NCI-H2029 treated with DMSO at 0.1 percent for 48 hours (cell line): Measurements from ENCODE around the gene MIPOL1.
A peak's percentile ranks its signal among the peaks of the same experiment; 100 is the strongest.
"Not testable (repeated sequence)": the region's sequence is repeated elsewhere in the genome, so short reads cannot be mapped to it uniquely, and the experiment has no call there.

Experiments
- DNase-seq: peaks from one replicate; lab custom pipeline; 2025; lab: John Stamatoyannopoulos, UW

Gene MIPOL1

GRCh38 chr14:37232907-37233481 lies 35.3 kb downstream of the MIPOL1 start:
- DNase-seq: peak; percentile 65

DNA sequence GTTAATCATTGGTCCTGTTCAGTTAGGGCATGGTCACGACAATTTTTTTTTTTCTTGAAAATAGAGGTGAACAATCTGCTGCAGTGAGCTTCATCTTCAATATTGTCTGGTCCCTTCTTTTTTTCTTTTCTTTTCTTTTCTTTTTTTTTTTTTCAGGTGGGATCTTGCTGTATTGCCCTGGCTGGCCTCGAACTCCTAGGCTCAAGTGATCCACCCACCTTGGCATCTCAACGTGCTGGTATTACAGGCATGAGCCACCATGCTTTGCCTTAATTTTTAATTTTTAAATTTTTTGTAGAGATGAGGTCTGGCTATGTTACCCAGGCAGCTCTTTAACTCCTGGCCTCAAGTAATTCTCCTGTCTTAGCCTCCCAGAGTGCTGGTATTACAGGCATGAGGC lies 36.5 kb downstream of the MIPOL1 start:
- no peak for DNase-seq

DNA sequence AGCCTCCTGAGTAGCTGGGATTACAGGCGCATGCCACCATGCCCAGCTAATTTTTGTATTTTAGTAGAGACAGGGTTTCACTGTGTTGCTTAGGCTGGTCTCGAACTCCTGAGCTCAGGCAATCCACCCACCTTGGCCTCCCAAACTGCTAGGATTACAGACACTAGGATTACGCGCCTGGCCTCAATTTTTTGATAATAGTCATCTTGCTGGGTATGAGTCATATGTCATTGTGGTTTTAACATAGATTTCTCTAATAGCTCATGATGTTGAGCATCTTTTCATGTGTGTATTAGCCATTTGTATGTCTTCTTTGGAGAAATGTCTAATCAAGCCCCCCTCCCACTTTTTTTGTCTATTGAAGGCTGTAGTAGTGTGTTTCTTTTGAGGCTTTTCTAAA lies 38.3 kb downstream of the MIPOL1 start:
- DNase-seq: not testable (repeated sequence)

DNA sequence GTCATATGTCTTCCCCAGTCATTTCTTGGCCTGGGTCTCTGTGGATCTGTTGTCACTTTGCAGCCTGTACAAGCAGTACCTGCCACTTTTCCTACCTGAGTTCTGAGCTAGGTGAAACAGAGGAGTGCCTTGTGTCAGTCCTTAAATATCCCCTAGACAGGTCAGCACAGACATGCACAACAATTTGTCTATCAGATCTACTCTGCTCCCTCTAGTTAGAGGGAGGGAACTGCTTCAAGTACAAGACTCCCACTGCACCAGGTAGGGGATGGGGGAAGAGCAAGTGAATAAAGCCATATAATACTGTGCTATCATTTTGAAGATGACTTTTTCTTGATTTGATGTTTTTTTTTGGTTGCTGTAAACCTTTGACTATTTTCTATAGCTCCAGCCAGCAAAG lies 39.4 kb downstream of the MIPOL1 start:
- DNase-seq: no peak

GRCh38 chr14:37237735-37238200 lies 40.0 kb downstream of the MIPOL1 start:
- DNase-seq: no peak

DNA sequence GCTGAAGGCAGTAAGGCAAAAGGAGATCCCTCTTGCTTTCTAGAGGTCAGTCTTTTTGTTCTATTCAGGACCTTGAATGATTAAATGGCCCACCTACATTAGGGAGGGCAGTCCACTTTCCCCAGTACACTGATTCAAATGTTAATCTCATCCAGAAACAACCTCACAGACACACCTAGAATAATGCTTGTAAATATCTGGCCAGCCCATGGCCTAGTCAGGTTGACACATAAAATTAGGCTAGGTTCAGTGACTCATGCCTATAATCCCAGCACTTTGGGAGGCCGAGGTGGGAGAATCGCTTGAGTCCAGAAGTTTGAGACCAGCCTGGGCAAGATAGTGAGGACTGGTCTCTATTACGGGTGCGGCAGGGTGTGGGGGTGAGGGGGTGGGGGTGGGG lies 43.5 kb downstream of the MIPOL1 start:
- no peak for DNase-seq

DNA sequence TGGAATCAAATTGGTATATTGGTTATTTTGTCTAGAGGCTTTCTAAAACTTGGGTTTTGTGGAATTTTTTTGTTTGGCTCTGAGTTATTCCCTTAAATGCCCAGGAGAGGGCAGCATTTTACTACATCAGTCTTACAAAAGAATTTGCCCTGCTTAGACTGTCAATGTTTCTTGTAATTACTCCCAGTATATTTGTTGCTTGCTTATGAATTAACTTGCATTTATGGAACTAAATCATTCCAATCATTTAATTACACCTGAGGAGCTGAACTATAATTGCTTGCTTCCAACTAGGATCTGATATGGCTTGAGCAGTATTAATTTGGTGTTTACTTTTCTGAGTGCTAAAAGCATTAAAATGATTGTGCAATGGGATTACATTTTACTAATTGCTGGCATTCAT lies 48.7 kb downstream of the MIPOL1 start:
- peak; percentile 94 for DNase-seq

DNA sequence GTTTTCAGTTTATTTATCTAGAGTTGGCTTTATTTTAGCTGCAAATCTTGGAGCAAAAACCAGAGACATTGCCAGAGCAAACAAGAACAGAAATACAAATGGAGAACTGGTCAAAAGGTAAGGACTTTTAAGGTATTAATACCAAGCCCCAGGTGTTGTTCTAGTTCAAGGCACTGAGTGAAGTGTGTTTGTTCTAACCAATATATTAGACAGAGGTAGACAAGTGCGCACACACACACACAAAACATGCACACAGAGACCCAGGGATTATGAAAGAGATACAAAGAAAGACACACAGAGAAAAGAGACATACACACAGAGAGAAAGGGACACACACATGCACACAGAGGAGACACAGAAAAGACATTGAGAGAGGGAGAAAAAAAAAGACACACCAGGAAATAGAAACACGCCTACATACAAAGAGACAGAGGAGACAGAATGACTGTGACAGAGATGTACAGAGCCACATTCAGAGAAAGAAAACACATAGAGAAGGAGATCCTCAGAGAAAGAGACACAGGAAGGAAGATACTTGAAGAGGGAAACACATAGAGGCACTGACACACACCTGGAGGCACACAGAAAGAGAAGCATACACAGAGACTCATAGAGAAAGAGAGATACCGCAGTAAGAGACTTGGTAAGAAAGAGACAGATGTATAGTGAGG lies 50.2 kb downstream of the MIPOL1 start:
- peak; percentile 98 for DNase-seq

GRCh38 chr14:37251775-37252174 lies 54.0 kb downstream of the MIPOL1 start:
- DNase-seq: peak; percentile 66

GRCh38 chr14:37252434-37252833 lies 54.7 kb downstream of the MIPOL1 start:
- no peak for DNase-seq

DNA sequence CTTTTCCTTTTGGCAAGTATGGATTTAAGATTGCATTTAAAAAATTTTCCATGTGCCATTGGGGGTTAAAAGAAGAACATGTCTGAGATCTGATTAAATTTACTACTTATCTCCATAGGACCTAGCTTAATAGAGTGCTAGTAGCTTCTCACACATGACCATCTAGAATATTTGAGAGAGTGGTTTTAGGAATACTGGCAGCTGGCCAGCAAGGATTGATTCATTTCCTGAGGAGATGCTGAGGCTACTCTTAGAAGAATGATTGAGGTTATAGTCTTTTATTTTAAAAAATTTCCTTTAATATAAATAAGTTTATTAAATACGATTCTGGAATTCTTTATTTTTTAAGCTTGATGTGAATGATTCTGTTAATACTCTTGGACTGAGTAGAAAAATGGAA lies 56.2 kb downstream of the MIPOL1 start:
- DNase-seq: peak; percentile 58

- no peak for DNase-seq
Observed at GRCh38 chr14:37254411-37254947, 56.7 kb downstream of the MIPOL1 start.

- no peak for DNase-seq
Observed at GRCh38 chr14:37257501-37258070, 59.8 kb downstream of the MIPOL1 start.

DNA sequence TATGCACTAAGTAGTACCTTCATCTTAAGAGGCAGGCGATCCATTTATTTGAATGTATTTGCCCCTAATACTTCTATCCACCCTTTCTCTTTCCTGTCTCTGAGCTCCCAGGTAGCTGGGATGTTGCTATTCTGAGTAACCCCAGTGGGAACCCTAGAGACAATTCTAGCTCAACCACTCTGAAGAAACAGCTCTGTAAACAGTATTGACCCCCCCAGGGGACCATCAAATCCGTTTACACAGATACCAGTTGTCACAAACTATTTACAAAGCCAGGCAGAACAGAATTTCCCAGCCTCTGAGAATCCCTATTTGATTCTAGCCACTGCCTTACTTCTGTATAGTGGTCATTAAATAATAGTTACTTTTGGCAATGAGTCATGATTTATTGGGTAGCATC lies 64.9 kb downstream of the MIPOL1 start:
- no peak for DNase-seq

GRCh38 chr14:37263656-37264236 lies 66.0 kb downstream of the MIPOL1 start:
- DNase-seq: no peak

- no peak for DNase-seq
Observed at GRCh38 chr14:37268788-37269187, 71.1 kb downstream of the MIPOL1 start.

GRCh38 chr14:37270629-37271028 lies 72.9 kb downstream of the MIPOL1 start:
- DNase-seq: peak; percentile 58

- DNase-seq: no peak
Observed at GRCh38 chr14:37272569-37272968, 74.8 kb downstream of the MIPOL1 start.

DNA sequence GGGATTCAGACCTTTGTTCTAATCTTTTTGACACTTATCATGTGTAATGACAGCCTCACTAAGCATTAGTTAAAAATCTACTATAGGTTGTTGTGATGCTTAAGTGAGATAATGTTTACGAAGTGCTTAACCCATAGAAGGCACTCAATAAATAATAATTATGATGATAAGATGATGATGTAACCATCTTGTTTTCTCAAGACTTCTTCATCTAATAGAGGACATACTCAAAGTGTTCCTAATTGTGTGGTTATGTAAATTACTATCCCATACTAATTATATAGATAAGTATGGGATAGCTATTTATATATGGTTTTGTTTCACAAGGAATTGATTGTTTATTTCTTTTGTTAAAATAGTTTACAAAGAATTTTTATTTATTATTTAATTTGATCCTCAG lies 76.9 kb downstream of the MIPOL1 start:
- no peak for DNase-seq

- DNase-seq: no peak
Observed at GRCh38 chr14:37275963-37276362, 78.2 kb downstream of the MIPOL1 start.

- DNase-seq: no peak
Observed at GRCh38 chr14:37278636-37279538, 81.2 kb downstream of the MIPOL1 start.

- DNase-seq: no peak
Observed at GRCh38 chr14:37279818-37280217, 82.1 kb downstream of the MIPOL1 start.
